Smooth muscle cell (in vitro differentiated cells): Measurements from ENCODE around the gene SRRM4. TPM values are rescaled to one million over a fixed set of nuclear protein-coding genes. Genes with fewer than 3 reads are reported as not detected.

ENCODE experiments used
- DNase-seq: peaks from one replicate; lab custom pipeline; 2025; ENCODE audit not compliant: unreplicated experiment; lab: John Stamatoyannopoulos, UW
- H2AFZ ChIP-seq: fragments of 200-600 bp; sonication (generic); 2 replicates; pipeline ENCODE4 v1.6.0; 2016; ENCODE audit warnings: antibody characterized with exemption, low read depth, mild to moderate bottlenecking
- H3F3A ChIP-seq: fragments of 200-600 bp; sonication (generic); 2 replicates; pipeline ENCODE4 v1.6.0; 2017; ENCODE audit warnings: antibody characterized with exemption, low read depth
- H3K27ac ChIP-seq: fragments of 200-600 bp; sonication (generic); 2 replicates; pipeline ENCODE4 v1.5.1; 2016; ENCODE audit warnings: low read depth, mild to moderate bottlenecking
- H3K27me3 ChIP-seq: fragments of 200-600 bp; sonication (generic); 2 replicates; pipeline ENCODE4 v1.6.1; 2016; ENCODE audit warnings: low read depth, mild to moderate bottlenecking
- H3K36me3 ChIP-seq: fragments of 200-600 bp; sonication (generic); 2 replicates; pipeline ENCODE4 v1.5.1; 2016; ENCODE audit warnings: low read depth
- H3K4me1 ChIP-seq: fragments of 200-600 bp; sonication (generic); 2 replicates; pipeline ENCODE4 v1.5.1; 2016; ENCODE audit warnings: low read depth
- H3K4me2 ChIP-seq: fragments of 200-600 bp; sonication (generic); 2 replicates; pipeline ENCODE4 v1.6.0; 2016; ENCODE audit warnings: mild to moderate bottlenecking
- H3K4me3 ChIP-seq: fragments of 200-600 bp; sonication (generic); 2 replicates; pipeline ENCODE4 v1.5.1; 2016; ENCODE audit warnings: mild to moderate bottlenecking
- H3K79me2 ChIP-seq: fragments of 200-600 bp; sonication (generic); 2 replicates; pipeline ENCODE4 v1.6.0; 2016; ENCODE audit warnings: low read depth, mild to moderate bottlenecking
- H3K9ac ChIP-seq: fragments of 200-600 bp; sonication (generic); 2 replicates; pipeline ENCODE4 v1.6.0; 2016; ENCODE audit warnings: low read depth
- H3K9me3 ChIP-seq: fragments of 200-600 bp; sonication (generic); replicated peaks from 2 replicates; pipeline ENCODE4 v1.5.1; 2016; ENCODE audit warnings: low read depth
- H4K20me1 ChIP-seq: fragments of 200-600 bp; sonication (generic); 2 replicates; pipeline ENCODE4 v1.6.0; 2016; ENCODE audit warnings: low read depth
- WGBS: methylation state at CpG from one replicate; pipeline ENCODE4 v1.1.7; 2016; ENCODE audit warnings: low lambda C conversion rate; 5-methylcytosine and 5-hydroxymethylcytosine counted together
- polyA plus RNA-seq: library from polyadenylated mRNA; unstranded; fragments of >200 nt; fragmentation: Nextera tagmentation; extraction: Ambion mirVana; gene quantifications from 2 replicates; pipeline ENCODE4 v1.2.1, GENCODE V29; 2016
- total RNA-seq: library from RNA; depleted of rRNA; stranded (reverse); fragments of >200 nt; gene quantifications from 2 replicates; pipeline ENCODE4 v1.2.3, GENCODE V29; 2014
- TF ChIP-seq, protein P1 (sequence below): fragments of 200-600 bp; sonication (generic); IDR thresholded peaks from 2 replicates; pipeline ENCODE4 v1.5.1; 2017; ENCODE audit warnings: borderline replicate concordance, mild to moderate bottlenecking, antibody characterized with exemption; ENCODE audit not compliant: insufficient read depth, poor library complexity, severe bottlenecking

SRRM4 gene
- total and polyA plus RNA-seq, 2 experiments from 2014 or later, result 0.04 TPM; not detected in 1

GRCh38 chr12:119055977-119056376, 74.6 kb downstream of the SRRM4 start:
- Histone ChIP-seq H3K9me3 (no peaks in the 10 kb centered on the region), H3K36me3 (no peaks in the 10 kb centered on the region), H3K9ac (no peak overlapping the region), H3K4me1 (no peaks in the 10 kb centered on the region), H4K20me1 (no peaks in the 10 kb centered on the region), H3K27me3 (peaks cover 5% of the 10 kb centered on the region), H3K4me2 (no peak overlapping the region), H2AFZ (no peak overlapping the region), H3F3A (no peaks in the 10 kb centered on the region), H3K4me3 (no peak overlapping the region), H3K79me2 (no peaks in the 10 kb centered on the region), H3K27ac (no peak overlapping the region)
- TF ChIP-seq, protein P1, sequence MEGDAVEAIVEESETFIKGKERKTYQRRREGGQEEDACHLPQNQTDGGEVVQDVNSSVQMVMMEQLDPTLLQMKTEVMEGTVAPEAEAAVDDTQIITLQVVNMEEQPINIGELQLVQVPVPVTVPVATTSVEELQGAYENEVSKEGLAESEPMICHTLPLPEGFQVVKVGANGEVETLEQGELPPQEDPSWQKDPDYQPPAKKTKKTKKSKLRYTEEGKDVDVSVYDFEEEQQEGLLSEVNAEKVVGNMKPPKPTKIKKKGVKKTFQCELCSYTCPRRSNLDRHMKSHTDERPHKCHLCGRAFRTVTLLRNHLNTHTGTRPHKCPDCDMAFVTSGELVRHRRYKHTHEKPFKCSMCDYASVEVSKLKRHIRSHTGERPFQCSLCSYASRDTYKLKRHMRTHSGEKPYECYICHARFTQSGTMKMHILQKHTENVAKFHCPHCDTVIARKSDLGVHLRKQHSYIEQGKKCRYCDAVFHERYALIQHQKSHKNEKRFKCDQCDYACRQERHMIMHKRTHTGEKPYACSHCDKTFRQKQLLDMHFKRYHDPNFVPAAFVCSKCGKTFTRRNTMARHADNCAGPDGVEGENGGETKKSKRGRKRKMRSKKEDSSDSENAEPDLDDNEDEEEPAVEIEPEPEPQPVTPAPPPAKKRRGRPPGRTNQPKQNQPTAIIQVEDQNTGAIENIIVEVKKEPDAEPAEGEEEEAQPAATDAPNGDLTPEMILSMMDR, result no peak
- 55% methylated on average over 3 of the region's 3 CpGs for WGBS
- DNase-seq, result no peak

DNA sequence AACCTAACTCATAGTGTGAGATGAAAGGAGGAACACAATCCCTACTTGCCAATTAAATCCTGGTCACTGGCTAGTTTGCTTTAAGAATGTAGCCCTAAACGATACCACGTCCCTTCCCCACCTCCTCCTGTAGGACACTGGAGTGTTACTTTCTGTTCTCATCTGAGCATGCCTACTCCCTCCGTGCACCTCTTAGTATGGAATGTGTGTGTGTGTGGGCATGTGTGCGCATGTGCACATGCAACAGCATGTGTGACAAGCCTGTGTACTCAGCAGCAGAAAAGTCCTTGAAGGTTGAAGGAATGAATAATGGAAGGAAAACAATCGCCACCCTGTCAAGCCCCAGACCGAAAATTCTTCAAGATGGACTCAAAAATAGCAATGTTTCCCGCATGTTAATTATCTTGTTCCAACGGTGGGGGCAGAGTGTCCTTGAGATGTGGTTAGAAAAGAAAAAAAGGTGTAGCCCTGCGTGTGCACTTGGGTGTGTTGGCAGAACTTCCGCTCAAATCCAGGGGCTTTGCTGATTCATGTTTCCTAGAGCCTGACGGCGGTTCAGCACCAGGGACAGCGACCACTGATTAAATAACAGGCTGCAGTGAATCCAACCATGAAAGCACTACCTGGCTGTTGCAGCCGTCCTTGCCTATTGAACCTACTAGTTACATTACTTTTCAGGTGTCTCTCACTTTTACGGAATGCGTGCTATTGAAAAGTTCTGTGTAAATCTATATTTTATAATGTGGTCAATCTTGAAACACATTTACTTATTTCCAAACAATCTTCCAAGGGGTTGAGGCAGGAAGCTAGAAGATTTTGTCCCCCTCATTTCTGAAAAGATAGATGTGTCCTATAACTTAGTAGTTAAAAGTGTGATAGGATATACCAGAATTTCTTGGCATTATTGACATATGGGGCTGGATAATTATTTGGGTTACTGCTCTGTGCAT, 79.8 kb downstream of the SRRM4 start:
- no peaks in the 10 kb centered on the region for H3K27me3 ChIP-seq
- DNase-seq, result peak; percentile 2
- no peaks in the 10 kb centered on the region for H3K79me2 ChIP-seq
- TF ChIP-seq, protein P1, result no peak
- no peaks in the 10 kb centered on the region for H3K9me3 ChIP-seq
- WGBS, result 35% methylated on average over 16 of the region's 16 CpGs
- H3K9ac ChIP-seq, result no peak overlapping the region
- H4K20me1 ChIP-seq, result no peaks in the 10 kb centered on the region
- no peak overlapping the region for H2AFZ ChIP-seq
- H3K27ac ChIP-seq, result no peak overlapping the region
- no peaks in the 10 kb centered on the region for H3F3A ChIP-seq
- H3K4me2 ChIP-seq, result no peak overlapping the region
- no peaks in the 10 kb centered on the region for H3K4me1 ChIP-seq
- no peaks in the 10 kb centered on the region for H3K36me3 ChIP-seq
- no peak overlapping the region for H3K4me3 ChIP-seq

DNA sequence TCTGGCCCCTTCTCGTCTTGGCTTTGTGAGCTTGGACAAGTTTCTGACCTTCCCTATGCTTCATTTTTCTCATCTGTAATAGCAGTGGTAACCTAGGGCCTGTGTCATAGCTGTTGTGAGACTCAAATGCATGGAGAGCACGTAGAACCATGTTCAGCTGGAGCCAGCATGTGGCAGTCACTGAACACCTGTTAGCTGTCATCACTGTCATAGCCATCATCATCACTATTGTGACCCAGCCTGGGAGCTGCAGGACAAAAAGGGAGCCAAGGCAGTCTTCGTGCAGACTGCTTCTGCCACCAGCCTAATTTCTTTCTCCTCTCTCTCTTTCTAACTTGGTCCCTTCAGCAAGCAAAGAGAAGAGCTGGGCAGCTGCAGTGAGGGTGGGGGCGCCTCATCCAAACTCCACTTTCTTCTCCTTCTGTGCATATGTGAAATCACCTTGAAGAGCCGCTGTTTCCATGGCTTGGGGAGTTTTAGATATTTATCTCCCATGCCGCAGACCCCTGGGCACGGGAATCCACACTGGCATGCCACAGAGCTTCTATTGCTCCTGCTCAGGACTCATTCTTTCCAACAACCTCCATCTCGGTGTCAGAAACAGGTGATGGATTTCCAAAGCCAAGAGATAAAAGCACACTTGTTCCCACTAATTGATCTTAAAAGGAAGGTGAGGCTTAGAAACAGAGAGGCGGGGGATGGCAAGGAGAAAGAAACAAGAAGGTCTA, 87.0 kb downstream of the SRRM4 start:
- no peaks in the 10 kb centered on the region for H3K4me1 ChIP-seq
- H3K9me3 ChIP-seq, result no peaks in the 10 kb centered on the region
- H3K79me2 ChIP-seq, result no peaks in the 10 kb centered on the region
- H3K27ac ChIP-seq, result no peak overlapping the region
- no peak overlapping the region for H3K9ac ChIP-seq
- H3K4me2 ChIP-seq, result no peak overlapping the region
- no peaks in the 10 kb centered on the region for H3K36me3 ChIP-seq
- DNase-seq, result no peak
- H3K27me3 ChIP-seq, result peaks cover 51% of the 10 kb centered on the region
- WGBS, result 72% methylated on average over 9 of the region's 9 CpGs
- H2AFZ ChIP-seq, result no peak overlapping the region
- H3F3A ChIP-seq, result no peaks in the 10 kb centered on the region
- H4K20me1 ChIP-seq, result no peaks in the 10 kb centered on the region
- TF ChIP-seq, protein P1, result no peak
- H3K4me3 ChIP-seq, result no peak overlapping the region
